HCT116 (cell line): Measurements from ENCODE around the gene PROB1. TPM values are rescaled to one million over a fixed set of nuclear protein-coding genes. Genes with fewer than 3 reads are reported as not detected.

Experiments
- ATAC-seq: fragments of 200-7000 bp; cut with Tn5 transposase; 2 replicates; pipeline ENCODE4 v1.9.1; 2020; ENCODE audit warnings: mild to moderate bottlenecking, moderate library complexity
- BruUV-seq: library from RNA; stranded (reverse); fragments of 400-500 nt; replicated peaks from 2 replicates; lab custom pipeline; 2021; lab: Mats Ljungman, UMichigan
- CTCF ChIA-PET: fragments of 300-600 bp; sonication (Branson Sonifier 250); formaldehyde crosslinking; loops from one replicate; lab custom pipeline; 2021; ENCODE audit warnings: antibody characterized with exemption; lab: Charles Lee
- POLR2A ChIA-PET: fragments of 300-600, 350-600 bp; sonication (Branson Sonifier 250); formaldehyde crosslinking; loops from one replicate; lab custom pipeline; 2021; ENCODE audit warnings: antibody characterized with exemption; lab: Charles Lee
- RAD21 ChIA-PET, 2 experiments: fragments of 300-600 bp; sonication (Branson Sonifier 250); formaldehyde crosslinking; loops; one replicate each; lab custom pipeline; 2023; ENCODE audit warnings: low total read pairs in 2 of 2; ENCODE audit not compliant: uncharacterized antibody in 2 of 2, unreplicated experiment in 2 of 2, low non-redundant PET in 1 of 2; lab: Charles Lee
- DNase-seq: peaks from one replicate; pipeline ENCODE4 v3.0.0-alpha.2; 2010; ENCODE audit warnings: low read depth, low spot score
- H2AFZ ChIP-seq: fragments of 200-600 bp; shearing (Covaris generic), sonication (generic); 2 replicates; pipeline ENCODE4 v1.6.1; 2017; ENCODE audit warnings: low read depth, mixed run types, mixed read lengths, antibody characterized with exemption, low read length; ENCODE audit not compliant: poor library complexity, severe bottlenecking
- H3K27ac ChIP-seq: 2 replicates; pipeline ENCODE4 v1.5.1; 2012; ENCODE audit warnings: low read depth, low read length
- H3K27me3 ChIP-seq: fragments of 200-600 bp; sonication (generic); 2 replicates; pipeline ENCODE4 v1.6.1; 2016; ENCODE audit warnings: mixed run types, low read length, mixed read lengths; ENCODE audit not compliant: insufficient read depth
- H3K36me3 ChIP-seq, 2 experiments: fragments of 200-500 bp in 1 of 2; fragments of 200-600 bp in 1 of 2; sonication (Bioruptor generic) in 1 of 2; sonication (generic) in 1 of 2; 2 replicates each; pipeline versions ENCODE4 v1.5.1 to v1.6.1; 2014 to 2016; ENCODE audit warnings: low read length in 2 of 2, inconsistent platforms in 1 of 2, mixed read lengths in 1 of 2, mixed run types in 1 of 2; ENCODE audit not compliant: insufficient read depth in 2 of 2, control insufficient read depth in 1 of 2
- H3K4me1 ChIP-seq, 2 experiments: fragments of 200-600 bp in 1 of 2; sonication (generic) in 1 of 2; 2 replicates each; pipeline versions ENCODE4 v1.5.1 to v1.6.1; 2012 to 2017; ENCODE audit warnings: low read length in 2 of 2, inconsistent platforms in 1 of 2, mild to moderate bottlenecking in 1 of 2, mixed read lengths in 1 of 2, mixed run types in 1 of 2, moderate library complexity in 1 of 2; ENCODE audit not compliant: insufficient read depth in 2 of 2, control insufficient read depth in 1 of 2
- H3K4me2 ChIP-seq: fragments of 200-600 bp; sonication (generic); 2 replicates; pipeline ENCODE4 v1.6.1; 2017; ENCODE audit warnings: mixed run types, low read length, mixed read lengths
- H3K4me3 ChIP-seq, 2 experiments: fragments of 200-600 bp in 1 of 2; sonication (generic) in 1 of 2; replicated peaks in 1 of 2; 2 replicates each; pipeline ENCODE4 v1.5.1; 2011 to 2016; ENCODE audit warnings: low read length in 2 of 2, control low read depth in 1 of 2, low read depth in 1 of 2, mild to moderate bottlenecking in 1 of 2, mixed read lengths in 1 of 2, mixed run types in 1 of 2
- H3K79me2 ChIP-seq: fragments of 200-600 bp; sonication (generic); 2 replicates; pipeline ENCODE4 v1.6.1; 2017; ENCODE audit warnings: mild to moderate bottlenecking, mixed run types, low read length, moderate library complexity, mixed read lengths; ENCODE audit not compliant: insufficient read depth
- H3K9ac ChIP-seq: fragments of 200-600 bp; sonication (generic); 2 replicates; pipeline ENCODE4 v1.6.1; 2016; ENCODE audit warnings: low read length, mixed read lengths
- H3K9me2 ChIP-seq: fragments of 200-600 bp; sonication (generic), shearing (Covaris generic); 2 replicates; pipeline ENCODE4 v1.6.1; 2017; ENCODE audit warnings: mixed run types, mild to moderate bottlenecking, moderate library complexity; ENCODE audit not compliant: insufficient read depth
- H3K9me3 ChIP-seq, 2 experiments: fragments of 200-500 bp in 1 of 2; fragments of 200-600 bp in 1 of 2; sonication (Bioruptor generic) in 1 of 2; sonication (generic) in 1 of 2; 2 replicates each; pipeline ENCODE4 v1.6.1; 2014 to 2017; ENCODE audit warnings: low read length in 2 of 2, mixed read lengths in 2 of 2, inconsistent platforms in 1 of 2, low read depth in 1 of 2, mild to moderate bottlenecking in 1 of 2, mixed run types in 1 of 2, moderate library complexity in 1 of 2; ENCODE audit not compliant: control insufficient read depth in 1 of 2, insufficient read depth in 1 of 2
- H4K20me1 ChIP-seq: fragments of 200-600 bp; sonication (generic), shearing (Covaris generic); 2 replicates; pipeline ENCODE4 v1.6.1; 2017; ENCODE audit warnings: mixed run types, mild to moderate bottlenecking, moderate library complexity; ENCODE audit not compliant: insufficient read depth
- CBX3 ChIP-seq: IDR thresholded peaks from 2 replicates; pipeline ENCODE4 v1.6.1; 2012; ENCODE audit warnings: low read depth
- CEBPB ChIP-seq: IDR thresholded peaks from 2 replicates; pipeline ENCODE4 v1.6.1; 2012; ENCODE audit warnings: low read depth
- EZH2 ChIP-seq: fragments of 200-600 bp; sonication (generic); IDR thresholded peaks from 2 replicates; pipeline ENCODE4 v1.6.1; 2017; ENCODE audit warnings: antibody characterized with exemption, mixed run types
- EZH2phosphoT487 ChIP-seq: fragments of 200-600 bp; IDR thresholded peaks from 2 replicates; pipeline ENCODE4 v1.6.1; 2018; ENCODE audit warnings: antibody characterized with exemption, borderline replicate concordance
- FOSL1 ChIP-seq: IDR thresholded peaks from 2 replicates; pipeline ENCODE4 v1.6.1; 2012; ENCODE audit warnings: low read depth
- JUND ChIP-seq: IDR thresholded peaks from 2 replicates; pipeline ENCODE4 v1.6.1; 2012
- POLR2A ChIP-seq: IDR thresholded peaks from 2 replicates; pipeline ENCODE4 v1.7.0; 2011; ENCODE audit warnings: borderline replicate concordance; ENCODE audit not compliant: insufficient read depth, insufficient read length; ENCODE audit errors: extremely low read depth
- RAD21 ChIP-seq: IDR thresholded peaks from 2 replicates; pipeline ENCODE4 v1.6.1; 2012; ENCODE audit warnings: low read depth, mild to moderate bottlenecking
- SIN3A ChIP-seq: IDR thresholded peaks from 2 replicates; pipeline ENCODE4 v1.6.1; 2012; ENCODE audit warnings: low read depth
- SP1 ChIP-seq: IDR thresholded peaks from 2 replicates; pipeline ENCODE4 v1.6.1; 2012; ENCODE audit warnings: low read depth
- SRF ChIP-seq: IDR thresholded peaks from 2 replicates; pipeline ENCODE4 v1.6.1; 2012; ENCODE audit warnings: low read depth
- TCF7L2 ChIP-seq: IDR thresholded peaks from 2 replicates; pipeline ENCODE4 v1.7.0; 2011; ENCODE audit warnings: borderline replicate concordance, inconsistent platforms; ENCODE audit not compliant: insufficient read depth, insufficient read length; ENCODE audit errors: extremely low read depth
- YY1 ChIP-seq: IDR thresholded peaks from 2 replicates; pipeline ENCODE4 v1.6.1; 2011; ENCODE audit warnings: low read length, low read depth, moderate library complexity, mild to moderate bottlenecking; ENCODE audit not compliant: insufficient replicate concordance; ENCODE audit errors: extremely low read depth
- ZFX ChIP-seq: fragments of 450-650 bp; IDR thresholded peaks from 2 replicates; pipeline ENCODE4 v1.6.1; 2017
- intact Hi-C: fragments of 100-400 bp; cut with micrococcal nuclease; formaldehyde crosslinking; loops from 2 replicates; pipeline ENCODE4 v1.10.0; 2022
- total RNA-seq: library from RNA; stranded (reverse); gene quantifications from one replicate; pipeline ENCODE4 v1.2.1, GENCODE V29; 2021; ENCODE audit not compliant: unreplicated experiment
- TF ChIP-seq, protein P1 (sequence below): IDR thresholded peaks from 2 replicates; pipeline ENCODE4 v1.6.1; 2011; ENCODE audit warnings: mild to moderate bottlenecking, low read length, moderate library complexity; ENCODE audit not compliant: insufficient replicate concordance; ENCODE audit errors: extremely low read depth
- TF ChIP-seq, protein P2 (sequence below), 3 experiments: fragments of 200-600 bp in 1 of 3; sonication (generic) in 1 of 3; IDR thresholded peaks in 2 of 3; conservative IDR thresholded peaks in 1 of 3; 2 replicates each; pipeline ENCODE4 v1.5.1; 2012 to 2017; ENCODE audit warnings: low read depth in 2 of 3, low read length in 2 of 3, antibody characterized with exemption in 1 of 3, borderline replicate concordance in 1 of 3, control low read depth in 1 of 3, mild to moderate bottlenecking in 1 of 3, mixed read lengths in 1 of 3, mixed run types in 1 of 3, moderate library complexity in 1 of 3; ENCODE audit not compliant: insufficient read depth in 1 of 3
- TF ChIP-seq, protein P3 (sequence below): IDR thresholded peaks from 2 replicates; pipeline ENCODE4 v1.6.1; 2012; ENCODE audit warnings: low read depth
- TF ChIP-seq, protein P4 (sequence below): IDR thresholded peaks from 2 replicates; pipeline ENCODE4 v1.6.1; 2012

The PROB1 gene
- total RNA-seq, 1 experiment from 2014 or later, result 1.7 TPM

DNA sequence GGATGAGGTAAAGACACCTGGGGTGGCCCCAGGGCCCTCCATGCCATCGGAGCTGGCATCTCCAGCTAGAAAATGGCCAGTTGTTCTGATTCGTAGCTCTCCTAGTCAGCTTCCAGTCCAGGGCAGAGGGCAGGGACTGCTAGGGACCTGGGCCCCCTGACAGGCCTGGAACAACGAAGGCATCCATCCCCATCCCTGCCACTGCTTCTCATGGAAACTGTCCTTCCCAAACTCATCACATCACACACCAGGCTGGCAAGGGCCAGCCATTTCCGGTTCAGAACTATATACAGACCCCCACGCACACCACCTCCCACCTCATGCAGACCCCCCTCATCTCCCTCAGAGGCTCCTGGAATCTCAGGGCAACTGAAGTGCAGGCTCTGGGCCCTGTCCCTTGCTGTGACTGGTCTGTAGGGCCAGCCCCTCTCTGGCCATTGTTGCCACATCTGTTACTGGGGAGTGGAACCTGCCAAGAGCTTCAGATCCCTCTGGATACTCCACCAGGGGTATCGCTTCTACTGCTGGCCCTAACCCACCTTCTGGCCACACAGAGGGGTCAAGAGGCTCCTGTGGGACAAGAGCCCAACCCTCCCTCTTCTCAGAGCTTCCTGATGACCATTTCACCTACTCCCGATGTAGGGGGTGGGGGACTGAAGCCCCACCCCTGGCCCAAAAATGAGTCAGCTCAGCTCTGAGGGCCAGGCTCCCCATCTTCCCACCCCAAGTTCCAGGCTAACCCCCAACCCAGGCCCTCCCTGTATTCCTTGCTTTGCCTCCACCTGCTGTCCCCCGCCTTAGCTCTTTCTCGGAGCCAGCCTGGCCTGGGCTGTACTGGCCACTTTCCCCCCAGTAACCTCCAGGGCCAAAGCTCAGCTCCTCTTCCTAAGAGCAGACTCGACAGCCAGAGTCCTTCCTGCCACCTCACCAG, 4.0 kb downstream of the PROB1 start:
- H4K20me1 ChIP-seq, result no peaks in the 10 kb centered on the region
- ATAC-seq (no peak), DNase-seq (no peak)
- H3K36me3 ChIP-seq, result no peaks in the 10 kb centered on the region
- H2AFZ ChIP-seq, result no peak overlapping the region
- H3K79me2 ChIP-seq, result peaks cover 8% of the 10 kb centered on the region; the same call in 1 of the 2 replicates
- peak overlapping the region; percentile 89 for H3K9ac ChIP-seq
- H3K4me2 ChIP-seq, result peak overlapping the region; percentile 87
- intact Hi-C loops, result loop anchor here (5.0 kb wide), 1 partner anchor 814 kb away; the partner anchor contains the start of gene HSPA9
- BruUV-seq, result no TSS peak
- H3K27me3 ChIP-seq, result no peaks in the 10 kb centered on the region
- no peaks in the 10 kb centered on the region for H3K9me2 ChIP-seq
- peak overlapping the region; percentile 82 for H3K27ac ChIP-seq
- ChIA-PET RAD21 (interaction anchor here in 1 of 2 experiments (0.9 kb wide), 1 partner anchor 17 kb away, joined by 3 read pairs; no protein-coding TSS in a partner anchor), CTCF (interaction anchor here (0.7 to 3.2 kb wide), 6 partner anchors 11 to 140 kb away, joined by 3 to 10 read pairs (median 4); partner anchors contain the start of genes PAIP2 and SPATA24), POLR2A (interaction anchor here (0.6 to 1.2 kb wide), 7 partner anchors 17 to 844 kb away, joined by 3 to 5 read pairs (median 4); partner anchors contain the start of gene PAIP2)
- peaks cover 15 to 47% of the 10 kb centered on the region in 2 experiments for H3K4me1 ChIP-seq
- peak overlapping the region; percentile 65 to 79 for H3K4me3 ChIP-seq
- H3K9me3 ChIP-seq, result no peaks in the 10 kb centered on the region
- TF ChIP-seq YY1, result no peak
- TF ChIP-seq, protein P1, sequence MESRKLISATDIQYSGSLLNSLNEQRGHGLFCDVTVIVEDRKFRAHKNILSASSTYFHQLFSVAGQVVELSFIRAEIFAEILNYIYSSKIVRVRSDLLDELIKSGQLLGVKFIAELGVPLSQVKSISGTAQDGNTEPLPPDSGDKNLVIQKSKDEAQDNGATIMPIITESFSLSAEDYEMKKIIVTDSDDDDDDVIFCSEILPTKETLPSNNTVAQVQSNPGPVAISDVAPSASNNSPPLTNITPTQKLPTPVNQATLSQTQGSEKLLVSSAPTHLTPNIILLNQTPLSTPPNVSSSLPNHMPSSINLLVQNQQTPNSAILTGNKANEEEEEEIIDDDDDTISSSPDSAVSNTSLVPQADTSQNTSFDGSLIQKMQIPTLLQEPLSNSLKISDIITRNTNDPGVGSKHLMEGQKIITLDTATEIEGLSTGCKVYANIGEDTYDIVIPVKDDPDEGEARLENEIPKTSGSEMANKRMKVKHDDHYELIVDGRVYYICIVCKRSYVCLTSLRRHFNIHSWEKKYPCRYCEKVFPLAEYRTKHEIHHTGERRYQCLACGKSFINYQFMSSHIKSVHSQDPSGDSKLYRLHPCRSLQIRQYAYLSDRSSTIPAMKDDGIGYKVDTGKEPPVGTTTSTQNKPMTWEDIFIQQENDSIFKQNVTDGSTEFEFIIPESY, result no peak
- TF ChIP-seq ZFX, result no peak
- no peak for TF ChIP-seq SP1
- TF ChIP-seq, protein P2, sequence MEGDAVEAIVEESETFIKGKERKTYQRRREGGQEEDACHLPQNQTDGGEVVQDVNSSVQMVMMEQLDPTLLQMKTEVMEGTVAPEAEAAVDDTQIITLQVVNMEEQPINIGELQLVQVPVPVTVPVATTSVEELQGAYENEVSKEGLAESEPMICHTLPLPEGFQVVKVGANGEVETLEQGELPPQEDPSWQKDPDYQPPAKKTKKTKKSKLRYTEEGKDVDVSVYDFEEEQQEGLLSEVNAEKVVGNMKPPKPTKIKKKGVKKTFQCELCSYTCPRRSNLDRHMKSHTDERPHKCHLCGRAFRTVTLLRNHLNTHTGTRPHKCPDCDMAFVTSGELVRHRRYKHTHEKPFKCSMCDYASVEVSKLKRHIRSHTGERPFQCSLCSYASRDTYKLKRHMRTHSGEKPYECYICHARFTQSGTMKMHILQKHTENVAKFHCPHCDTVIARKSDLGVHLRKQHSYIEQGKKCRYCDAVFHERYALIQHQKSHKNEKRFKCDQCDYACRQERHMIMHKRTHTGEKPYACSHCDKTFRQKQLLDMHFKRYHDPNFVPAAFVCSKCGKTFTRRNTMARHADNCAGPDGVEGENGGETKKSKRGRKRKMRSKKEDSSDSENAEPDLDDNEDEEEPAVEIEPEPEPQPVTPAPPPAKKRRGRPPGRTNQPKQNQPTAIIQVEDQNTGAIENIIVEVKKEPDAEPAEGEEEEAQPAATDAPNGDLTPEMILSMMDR (IDR thresholded peaks at IDR 0.05 in 2 of 3, conservative IDR thresholded peaks at IDR 0.05 in 1 of 3; ENCODE audit: borderline replicate concordance in 1 of 3, insufficient read depth in 1 of 3, low read depth in 2 of 3, low read length in 2 of 3), result no peak
- no peak for TF ChIP-seq SIN3A
- no peak for TF ChIP-seq POLR2A
- no peak for TF ChIP-seq CEBPB
- no peak for TF ChIP-seq JUND
- TF ChIP-seq, protein P3, sequence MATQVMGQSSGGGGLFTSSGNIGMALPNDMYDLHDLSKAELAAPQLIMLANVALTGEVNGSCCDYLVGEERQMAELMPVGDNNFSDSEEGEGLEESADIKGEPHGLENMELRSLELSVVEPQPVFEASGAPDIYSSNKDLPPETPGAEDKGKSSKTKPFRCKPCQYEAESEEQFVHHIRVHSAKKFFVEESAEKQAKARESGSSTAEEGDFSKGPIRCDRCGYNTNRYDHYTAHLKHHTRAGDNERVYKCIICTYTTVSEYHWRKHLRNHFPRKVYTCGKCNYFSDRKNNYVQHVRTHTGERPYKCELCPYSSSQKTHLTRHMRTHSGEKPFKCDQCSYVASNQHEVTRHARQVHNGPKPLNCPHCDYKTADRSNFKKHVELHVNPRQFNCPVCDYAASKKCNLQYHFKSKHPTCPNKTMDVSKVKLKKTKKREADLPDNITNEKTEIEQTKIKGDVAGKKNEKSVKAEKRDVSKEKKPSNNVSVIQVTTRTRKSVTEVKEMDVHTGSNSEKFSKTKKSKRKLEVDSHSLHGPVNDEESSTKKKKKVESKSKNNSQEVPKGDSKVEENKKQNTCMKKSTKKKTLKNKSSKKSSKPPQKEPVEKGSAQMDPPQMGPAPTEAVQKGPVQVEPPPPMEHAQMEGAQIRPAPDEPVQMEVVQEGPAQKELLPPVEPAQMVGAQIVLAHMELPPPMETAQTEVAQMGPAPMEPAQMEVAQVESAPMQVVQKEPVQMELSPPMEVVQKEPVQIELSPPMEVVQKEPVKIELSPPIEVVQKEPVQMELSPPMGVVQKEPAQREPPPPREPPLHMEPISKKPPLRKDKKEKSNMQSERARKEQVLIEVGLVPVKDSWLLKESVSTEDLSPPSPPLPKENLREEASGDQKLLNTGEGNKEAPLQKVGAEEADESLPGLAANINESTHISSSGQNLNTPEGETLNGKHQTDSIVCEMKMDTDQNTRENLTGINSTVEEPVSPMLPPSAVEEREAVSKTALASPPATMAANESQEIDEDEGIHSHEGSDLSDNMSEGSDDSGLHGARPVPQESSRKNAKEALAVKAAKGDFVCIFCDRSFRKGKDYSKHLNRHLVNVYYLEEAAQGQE, result no peak
- no peak for TF ChIP-seq FOSL1
- no peak for TF ChIP-seq RAD21
- no peak for TF ChIP-seq EZH2phosphoT487
- TF ChIP-seq EZH2, result no peak
- no peak for TF ChIP-seq TCF7L2
- TF ChIP-seq SRF, result no peak
- TF ChIP-seq, protein P4, sequence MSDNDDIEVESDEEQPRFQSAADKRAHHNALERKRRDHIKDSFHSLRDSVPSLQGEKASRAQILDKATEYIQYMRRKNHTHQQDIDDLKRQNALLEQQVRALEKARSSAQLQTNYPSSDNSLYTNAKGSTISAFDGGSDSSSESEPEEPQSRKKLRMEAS, result no peak
- TF ChIP-seq CBX3, result no peak
